ENCODE measurements around the gene ABCD1.
"Not testable (repeated sequence)": the region's sequence is repeated elsewhere in the genome, so short reads cannot be mapped to it uniquely, and the experiment has no call there.

ABCD1 gene

DNA sequence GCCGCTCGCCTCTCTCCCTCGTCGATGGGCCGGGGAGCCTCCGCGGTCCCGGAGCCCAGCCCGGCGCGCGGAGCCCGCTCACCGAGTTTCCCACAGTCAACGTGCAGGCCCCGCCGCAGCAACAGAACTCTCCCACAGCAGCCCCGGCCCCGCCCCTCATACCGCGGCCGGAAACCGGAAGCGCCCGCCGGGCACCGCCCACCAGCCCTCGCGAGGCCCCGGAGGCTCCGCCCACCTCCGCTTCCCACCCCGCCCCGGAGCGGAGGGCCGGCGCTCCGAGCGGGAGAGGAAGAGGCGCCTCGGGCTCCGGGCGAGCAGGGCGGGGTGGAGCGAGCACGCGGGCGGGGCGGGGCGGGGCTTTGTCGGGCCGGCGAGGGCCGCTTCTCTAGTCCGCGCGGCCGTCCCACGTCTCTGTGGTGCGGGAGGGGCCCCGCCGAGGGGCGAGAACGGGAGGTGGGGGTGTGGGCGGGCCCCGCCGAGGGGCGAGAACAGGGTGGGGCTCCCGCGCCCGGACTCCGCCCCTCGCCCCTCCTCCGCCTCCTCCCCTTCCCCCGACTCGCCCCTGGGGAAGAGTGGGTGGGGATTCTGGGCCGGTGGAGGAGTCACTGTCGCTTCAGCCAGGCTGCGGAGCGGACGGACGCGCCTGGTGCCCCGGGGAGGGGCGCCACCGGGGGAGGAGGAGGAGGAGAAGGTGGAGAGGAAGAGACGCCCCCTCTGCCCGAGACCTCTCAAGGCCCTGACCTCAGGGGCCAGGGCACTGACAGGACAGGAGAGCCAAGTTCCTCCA is at the start of gene ABCD1, which contains the start of gene BCAP31:
Gene ABCD1, plus strand, starts transcription at position 605 of the 787 bp plus-strand sequence. CDS start 411 bp downstream, outside the sequence.
Gene BCAP31, minus strand, starts transcription at position 136 of the 787 bp plus-strand sequence. CDS start 1,143 bp downstream, outside the sequence.
- peak; percentile 23 for DNase-seq (ENCODE audit: low read depth)

DNA sequence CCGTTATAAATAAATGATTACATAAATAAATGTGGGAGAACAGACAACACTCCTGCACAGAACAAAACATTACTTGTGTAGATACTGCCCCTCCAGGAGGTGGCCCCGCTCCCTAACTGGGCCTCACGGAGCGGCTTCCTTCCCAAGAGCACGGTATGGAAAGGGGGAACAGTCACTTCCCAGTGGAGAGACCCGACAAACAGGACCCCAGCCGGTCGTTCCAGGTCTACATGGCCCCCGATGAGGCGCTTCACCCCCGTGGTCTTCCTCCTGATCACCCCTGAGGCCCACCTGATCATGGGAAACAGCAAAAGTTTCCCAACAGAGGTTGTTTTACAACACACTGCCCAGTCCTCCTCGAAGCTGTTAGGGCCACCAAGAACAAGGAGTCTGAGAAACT is 43.5 kb upstream of the ABCD1 start:
- DNase-seq (ENCODE audit: low read depth) = no peak

DNA sequence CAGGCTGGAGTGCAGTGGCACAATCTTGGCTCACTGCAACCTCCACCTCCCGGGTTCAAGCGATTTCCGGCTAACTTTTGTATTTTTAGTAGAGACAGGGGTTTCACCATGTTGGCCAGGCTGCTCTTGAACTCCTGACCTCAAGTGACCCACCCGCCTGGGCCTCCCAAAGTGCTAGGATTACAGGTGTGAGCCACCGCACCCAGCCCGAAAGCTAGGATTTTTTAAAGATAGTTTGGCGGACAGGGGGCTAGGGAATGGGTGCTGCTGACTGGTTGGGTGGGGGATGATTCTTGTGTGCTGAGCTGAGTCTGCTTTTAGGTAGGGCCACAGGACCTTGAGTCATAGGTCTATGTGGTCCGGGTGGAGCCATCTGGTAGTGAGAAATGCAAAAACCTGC is 41.2 kb upstream of the ABCD1 start:
- not testable (repeated sequence) for DNase-seq (ENCODE audit: low read depth)

DNA sequence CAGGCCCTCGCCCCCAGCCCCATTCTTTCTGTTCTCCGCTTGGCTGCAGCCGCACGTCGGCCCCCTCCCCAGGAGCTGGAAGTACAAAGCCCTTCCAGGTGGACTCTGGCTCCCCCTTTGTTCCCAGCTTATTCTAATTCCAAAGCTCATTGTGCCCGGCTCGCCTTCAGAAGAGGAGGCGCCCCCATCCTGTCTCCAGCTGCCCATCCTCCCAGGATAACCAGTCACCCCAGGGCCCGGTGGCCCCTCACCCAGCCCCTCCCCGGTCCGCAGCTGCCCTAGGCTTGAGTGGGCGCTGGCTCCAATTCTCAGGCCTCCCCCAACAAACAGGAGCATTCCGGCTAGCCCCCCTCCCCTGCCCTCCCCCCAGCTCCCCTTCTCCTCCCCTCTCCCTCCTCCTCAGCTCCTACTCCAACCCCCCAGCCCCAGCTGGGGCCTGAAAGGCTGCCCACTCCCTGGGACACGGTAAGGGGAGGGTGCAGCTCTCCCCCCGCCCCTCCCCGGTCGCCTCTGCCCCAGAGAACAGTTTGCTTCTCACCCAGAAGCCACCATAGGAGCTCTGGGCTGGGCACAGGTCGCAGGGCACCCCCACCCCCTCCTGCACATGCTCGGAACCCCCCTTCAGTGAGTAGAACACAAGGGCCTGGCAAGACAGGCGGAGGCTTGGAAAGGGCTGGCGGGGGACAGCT is 40.0 kb upstream of the ABCD1 start:
- DNase-seq (ENCODE audit: low read depth) = no peak

DNA sequence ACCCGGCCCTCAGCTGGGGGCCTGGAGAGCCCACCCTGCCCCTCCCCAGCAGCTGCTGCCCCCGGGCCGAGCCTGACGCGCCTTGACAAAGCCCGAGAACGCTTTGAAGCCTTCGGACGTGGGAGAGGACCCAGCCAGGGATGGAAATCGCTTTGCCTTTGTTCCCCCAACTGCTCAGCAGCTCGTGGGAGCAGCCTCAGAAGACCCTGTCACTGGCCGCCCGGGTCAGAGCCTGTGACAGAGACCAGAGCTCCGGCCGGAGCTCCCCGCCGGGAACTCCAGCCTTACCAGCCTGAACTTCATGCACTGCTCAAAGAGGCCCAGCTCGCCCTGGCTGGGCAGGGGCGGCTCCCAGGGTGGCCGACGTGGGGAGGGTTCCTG is 39.5 kb upstream of the ABCD1 start:
- DNase-seq (ENCODE audit: low read depth) = no peak

DNA sequence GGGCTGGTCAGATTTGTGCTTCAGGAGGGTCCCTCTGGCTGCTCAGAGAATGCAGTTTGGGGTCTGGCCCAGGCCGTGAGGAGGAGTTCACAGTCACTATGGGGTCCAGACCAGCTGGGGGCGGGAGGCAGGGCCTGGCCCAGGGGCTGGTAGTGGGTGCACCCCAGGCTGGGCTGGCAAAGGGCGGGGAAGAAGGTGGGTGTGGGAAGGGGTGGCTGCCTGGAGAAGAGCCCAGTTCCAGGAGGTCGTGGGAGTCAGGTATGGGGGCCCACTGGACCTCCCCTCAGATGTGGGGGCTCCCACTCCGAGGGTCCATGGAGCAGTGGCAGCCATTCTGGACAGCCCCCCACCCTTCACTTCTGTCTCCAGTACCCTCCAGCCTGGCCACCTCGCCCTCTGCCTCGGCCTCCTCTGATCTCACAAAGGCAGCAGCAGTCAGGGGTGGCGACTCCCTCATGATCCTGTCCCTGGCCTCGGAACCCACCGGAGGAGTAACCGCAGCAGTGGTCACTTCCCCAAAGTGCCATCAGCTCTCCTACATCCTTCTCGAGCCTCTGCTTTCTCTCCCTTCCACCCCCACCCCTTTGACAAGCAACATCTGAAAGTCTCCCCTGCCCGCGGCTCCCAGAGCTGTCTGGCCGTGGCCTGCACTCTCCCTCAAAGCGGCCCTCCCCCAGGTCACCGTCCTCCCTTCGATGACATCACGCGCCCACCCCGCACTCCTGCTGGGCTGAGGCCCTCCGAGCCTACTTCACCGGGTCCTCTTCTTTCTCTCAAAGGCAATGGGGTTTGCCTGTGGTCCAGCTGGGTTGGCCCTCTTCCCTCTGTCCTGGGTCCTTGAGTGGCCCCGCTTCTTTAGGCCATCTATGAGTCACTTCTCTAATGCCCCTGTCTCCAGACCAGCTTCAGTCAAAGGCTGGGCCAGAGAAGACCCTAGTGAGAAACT is 38.6 kb upstream of the ABCD1 start:
- no peak for DNase-seq (ENCODE audit: low read depth)

DNA sequence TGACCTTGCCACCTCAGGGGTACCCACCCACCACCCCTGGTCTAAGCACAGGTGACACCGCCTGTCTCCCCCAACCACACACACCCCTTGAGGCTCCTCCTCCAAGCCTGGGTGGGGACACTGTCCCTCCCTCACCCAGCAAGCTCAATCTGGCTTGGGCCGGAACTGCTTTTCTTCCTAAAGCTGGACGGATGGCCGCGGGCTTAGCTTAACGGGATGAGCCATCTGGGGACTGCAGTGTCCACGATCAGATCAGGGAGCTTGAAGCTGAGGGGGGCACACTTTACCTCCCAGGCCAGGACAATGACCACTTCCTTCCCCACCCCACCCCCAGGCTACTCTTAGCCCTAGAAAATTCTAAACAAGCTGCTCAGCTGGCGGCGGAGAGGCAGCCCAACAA is 37.9 kb upstream of the ABCD1 start:
- no peak for DNase-seq (ENCODE audit: low read depth)

DNA sequence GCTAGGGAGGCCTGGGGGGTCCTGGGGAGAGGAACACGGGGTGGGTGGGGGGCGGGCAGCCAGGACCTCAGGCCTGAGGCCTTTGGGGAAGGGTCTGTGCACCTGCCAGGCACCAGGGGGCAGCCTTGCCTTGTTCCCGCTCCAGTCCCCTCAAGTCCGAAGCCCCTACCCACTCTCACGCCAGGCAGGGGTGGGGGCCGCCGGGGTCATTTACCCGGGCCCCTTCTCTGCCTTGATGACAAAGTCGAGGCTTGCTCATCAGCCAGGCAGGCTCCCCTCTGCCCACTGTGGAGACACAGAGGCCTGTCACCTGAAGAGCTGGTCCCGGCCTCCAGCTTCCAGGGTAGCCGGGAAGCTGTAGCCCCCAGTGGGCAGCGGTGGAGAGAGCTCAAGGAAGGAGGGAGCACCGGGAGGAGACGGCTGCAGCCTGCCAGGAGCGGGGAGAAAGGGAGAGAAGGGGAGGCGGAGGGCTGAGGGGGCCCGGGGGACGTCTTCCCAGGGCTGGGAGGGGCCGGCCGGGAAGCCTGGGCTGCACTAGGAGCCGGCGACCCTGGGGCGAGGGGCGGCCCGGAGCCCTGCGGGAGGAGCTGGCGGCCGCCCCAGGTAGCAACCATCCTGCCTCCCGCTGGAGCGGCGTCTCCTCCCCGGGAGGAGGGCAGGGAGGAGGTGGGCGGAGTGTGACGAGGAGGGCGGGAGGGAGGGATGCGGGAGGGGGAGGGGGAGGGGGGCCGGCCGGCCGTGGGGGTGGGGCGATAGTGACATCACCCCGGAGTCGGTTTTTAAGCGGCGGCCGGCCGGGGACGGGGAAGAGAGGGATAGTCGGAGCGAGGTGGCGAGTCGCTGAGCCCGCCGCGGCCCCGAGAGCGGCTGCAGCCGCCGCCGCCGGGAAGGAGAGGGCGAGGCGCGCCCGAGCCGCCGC is 37.3 kb upstream of the ABCD1 start, which contains the start of gene SLC6A8:
Gene SLC6A8, plus strand, starts transcription at position 806 of the 919 bp plus-strand sequence. CDS start 649 bp downstream, outside the sequence.
- no peak for DNase-seq (ENCODE audit: low read depth)

DNA sequence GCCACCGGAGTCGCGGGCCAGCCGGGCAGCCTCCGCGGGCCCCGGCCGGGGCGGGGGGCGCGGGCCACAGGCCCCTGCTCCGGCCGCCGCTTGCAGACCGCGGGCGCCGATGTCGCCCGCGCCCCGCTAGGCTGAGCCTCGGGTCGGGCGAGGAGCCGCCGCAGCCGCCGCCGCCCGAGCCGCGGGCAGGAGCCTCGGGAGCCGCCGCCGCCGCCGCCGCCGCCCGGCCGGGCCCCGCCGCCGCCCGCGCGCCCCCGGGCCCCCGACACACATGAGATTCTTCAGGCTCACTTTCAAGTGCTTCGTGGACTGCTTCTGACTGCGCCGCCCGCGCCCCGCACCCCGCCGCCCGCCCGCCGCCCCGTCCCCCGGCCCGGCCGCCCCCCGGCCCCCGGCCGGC is 36.6 kb upstream of the ABCD1 start:
- no peak for DNase-seq (ENCODE audit: low read depth)

DNA sequence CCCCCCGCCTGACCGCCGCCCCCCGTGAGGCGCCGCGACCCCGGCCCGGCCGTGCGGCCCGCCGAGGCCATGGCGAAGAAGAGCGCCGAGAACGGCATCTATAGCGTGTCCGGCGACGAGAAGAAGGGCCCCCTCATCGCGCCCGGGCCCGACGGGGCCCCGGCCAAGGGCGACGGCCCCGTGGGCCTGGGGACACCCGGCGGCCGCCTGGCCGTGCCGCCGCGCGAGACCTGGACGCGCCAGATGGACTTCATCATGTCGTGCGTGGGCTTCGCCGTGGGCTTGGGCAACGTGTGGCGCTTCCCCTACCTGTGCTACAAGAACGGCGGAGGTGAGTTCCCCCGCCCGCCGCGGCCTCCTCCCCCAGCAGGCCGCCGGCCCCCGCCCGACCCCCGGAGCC is 36.1 kb upstream of the ABCD1 start:
- no peak for DNase-seq (ENCODE audit: low read depth)

DNA sequence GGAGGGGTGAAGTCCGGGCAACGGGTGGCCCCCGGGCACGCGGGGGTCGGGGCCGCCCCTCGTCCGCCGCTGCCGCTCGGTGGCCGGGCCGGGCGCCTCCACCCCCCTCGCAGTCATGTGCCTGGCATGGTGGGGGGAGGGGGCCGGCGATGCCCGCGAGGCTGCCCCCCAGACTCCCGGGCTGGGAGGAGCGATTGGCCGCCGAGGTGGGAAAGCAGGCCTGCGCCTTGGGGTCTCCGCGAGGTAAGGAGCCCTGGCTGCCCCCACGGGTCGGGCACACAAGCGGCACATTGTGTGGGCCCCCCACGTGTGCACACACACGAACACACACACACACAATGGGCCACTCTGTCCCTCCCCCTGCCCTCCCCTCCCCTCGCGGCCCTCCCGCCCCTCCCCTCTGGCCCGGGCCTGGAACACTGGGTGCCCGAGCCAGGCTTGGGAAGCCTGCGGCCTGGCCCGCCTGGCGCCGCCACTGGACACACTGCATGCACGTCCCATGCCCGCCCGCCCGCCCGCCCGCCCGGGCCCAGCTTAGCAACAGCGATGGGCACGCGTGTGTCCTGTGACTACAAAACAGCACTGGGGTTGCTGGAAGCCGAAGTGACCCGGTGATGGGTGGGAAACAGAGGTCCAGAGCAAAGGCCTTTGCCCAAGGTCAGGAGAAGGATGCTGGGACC is 35.6 kb upstream of the ABCD1 start:
- DNase-seq (ENCODE audit: low read depth) = no peak

DNA sequence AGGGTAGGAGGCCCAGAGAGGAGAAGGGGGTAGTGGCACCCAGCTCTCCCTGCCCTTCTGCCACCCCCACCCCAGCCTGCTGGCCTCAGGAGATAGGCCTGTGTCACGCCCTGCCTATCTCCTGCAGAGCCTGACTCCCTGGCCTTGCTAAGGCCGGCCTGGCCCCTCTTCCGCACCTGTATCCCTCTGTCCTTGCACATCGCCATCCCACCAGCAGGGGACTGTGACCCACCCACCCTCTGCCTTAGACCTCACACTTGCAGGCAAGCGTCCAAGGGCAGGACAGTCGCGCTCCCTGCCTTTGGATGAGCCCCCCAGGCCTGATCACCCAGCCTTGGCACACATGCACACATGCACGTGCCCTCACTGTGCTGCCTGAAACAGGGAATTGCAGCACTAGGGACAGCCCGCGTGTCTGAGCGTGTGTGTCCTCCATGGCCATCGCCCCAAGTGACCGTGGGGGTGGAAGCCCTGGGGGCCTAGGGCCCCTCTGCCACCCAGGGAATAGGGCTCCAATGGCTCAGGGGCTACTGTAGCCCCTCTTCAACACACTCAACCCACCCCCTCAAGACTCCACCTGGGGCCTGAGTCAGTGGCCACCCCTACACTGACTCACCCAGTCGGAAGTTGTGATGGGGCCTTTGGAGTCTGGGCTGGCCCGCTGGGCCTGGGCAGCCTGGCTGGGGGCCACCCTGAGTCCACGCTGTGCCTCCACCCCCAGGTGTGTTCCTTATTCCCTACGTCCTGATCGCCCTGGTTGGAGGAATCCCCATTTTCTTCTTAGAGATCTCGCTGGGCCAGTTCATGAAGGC is 34.8 kb upstream of the ABCD1 start:
- no peak for DNase-seq (ENCODE audit: low read depth)

DNA sequence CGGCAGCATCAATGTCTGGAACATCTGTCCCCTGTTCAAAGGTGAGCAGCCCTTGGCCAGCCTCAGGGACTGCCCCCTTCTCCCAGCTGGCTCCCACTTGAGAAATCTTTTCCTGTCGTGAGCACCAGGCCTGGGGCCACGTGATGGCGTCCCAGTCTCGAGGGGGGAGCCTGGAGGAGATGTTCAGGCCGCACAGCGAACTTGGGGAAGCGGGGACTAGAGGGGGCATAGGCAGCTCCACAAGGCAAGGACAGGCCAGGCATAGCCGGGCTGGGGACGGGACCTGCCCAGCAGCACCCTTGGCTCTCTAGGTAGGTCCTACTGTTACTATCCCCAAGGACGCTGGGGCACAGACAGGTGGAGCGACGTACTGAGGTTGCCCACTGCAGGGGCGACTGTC is 34.2 kb upstream of the ABCD1 start:
- DNase-seq (ENCODE audit: low read depth) = no peak

DNA sequence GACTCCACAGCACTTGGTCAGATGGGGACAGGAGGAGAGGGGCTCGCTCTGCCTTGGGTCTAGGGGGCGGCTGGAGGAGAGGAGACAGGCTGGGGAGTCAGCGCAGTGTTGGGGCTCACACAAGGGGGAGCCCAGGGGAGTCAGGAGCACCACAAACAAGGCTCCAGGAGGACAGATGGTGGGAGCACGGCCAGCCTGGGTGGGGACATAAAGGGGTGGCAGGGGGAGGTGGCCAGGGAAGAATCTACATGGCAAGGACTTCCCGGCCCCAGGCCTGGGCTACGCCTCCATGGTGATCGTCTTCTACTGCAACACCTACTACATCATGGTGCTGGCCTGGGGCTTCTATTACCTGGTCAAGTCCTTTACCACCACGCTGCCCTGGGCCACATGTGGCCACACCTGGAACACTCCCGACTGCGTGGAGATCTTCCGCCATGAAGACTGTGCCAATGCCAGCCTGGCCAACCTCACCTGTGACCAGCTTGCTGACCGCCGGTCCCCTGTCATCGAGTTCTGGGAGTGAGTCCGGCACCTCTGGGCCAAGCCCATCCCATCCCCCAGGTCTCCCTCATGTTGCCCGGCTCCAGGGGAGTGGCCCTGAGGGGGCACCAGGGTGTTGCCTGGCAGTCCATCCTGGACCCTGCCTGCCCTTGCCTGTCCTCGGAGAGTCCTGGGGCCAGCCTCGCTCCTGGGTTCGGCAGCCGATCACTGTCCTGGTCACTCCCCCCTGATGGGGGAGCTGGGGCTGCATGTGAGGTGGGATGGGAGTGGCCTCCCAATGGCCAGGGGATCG is 33.4 kb upstream of the ABCD1 start:
- not testable (repeated sequence) for DNase-seq (ENCODE audit: low read depth)

DNA sequence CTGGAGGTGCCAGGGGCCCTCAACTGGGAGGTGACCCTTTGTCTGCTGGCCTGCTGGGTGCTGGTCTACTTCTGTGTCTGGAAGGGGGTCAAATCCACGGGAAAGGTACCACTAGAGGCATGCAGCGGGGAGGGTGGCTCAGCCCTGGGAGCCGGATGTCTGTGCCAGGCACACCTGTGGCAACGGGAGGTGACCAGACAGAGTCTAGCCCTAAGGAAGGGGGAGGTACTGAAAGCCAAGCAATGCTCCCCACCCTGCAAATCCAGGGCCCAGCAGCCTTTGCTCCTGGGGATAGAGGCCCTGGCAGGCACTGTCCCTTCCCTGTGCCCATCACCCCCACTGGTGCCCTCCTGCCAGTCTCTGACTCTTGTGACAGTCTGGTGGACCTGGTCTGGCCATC is 32.7 kb upstream of the ABCD1 start:
- DNase-seq (ENCODE audit: low read depth) = no peak

DNA sequence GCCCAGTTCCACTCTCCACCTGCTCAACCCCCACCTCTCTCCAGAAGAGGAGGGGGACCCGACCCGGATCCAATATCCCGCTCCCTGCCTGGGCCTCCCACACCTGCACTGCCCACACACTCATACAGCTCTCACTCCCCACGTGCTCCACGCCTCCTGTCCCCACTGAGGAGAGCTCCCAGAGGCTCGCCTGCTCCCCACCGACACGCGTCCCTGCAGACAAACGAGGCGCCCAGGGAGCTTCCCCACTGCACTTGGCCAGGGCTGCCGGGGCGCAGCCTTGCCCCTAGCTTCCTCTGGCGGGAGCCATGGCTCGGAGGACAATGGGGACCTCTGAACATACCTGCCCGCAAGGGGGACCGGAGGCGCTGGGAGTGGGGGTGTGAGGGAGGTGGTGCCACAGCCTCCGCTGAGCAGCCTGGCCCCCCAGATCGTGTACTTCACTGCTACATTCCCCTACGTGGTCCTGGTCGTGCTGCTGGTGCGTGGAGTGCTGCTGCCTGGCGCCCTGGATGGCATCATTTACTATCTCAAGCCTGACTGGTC is 32.0 kb upstream of the ABCD1 start:
- DNase-seq (ENCODE audit: low read depth) = no peak

DNA sequence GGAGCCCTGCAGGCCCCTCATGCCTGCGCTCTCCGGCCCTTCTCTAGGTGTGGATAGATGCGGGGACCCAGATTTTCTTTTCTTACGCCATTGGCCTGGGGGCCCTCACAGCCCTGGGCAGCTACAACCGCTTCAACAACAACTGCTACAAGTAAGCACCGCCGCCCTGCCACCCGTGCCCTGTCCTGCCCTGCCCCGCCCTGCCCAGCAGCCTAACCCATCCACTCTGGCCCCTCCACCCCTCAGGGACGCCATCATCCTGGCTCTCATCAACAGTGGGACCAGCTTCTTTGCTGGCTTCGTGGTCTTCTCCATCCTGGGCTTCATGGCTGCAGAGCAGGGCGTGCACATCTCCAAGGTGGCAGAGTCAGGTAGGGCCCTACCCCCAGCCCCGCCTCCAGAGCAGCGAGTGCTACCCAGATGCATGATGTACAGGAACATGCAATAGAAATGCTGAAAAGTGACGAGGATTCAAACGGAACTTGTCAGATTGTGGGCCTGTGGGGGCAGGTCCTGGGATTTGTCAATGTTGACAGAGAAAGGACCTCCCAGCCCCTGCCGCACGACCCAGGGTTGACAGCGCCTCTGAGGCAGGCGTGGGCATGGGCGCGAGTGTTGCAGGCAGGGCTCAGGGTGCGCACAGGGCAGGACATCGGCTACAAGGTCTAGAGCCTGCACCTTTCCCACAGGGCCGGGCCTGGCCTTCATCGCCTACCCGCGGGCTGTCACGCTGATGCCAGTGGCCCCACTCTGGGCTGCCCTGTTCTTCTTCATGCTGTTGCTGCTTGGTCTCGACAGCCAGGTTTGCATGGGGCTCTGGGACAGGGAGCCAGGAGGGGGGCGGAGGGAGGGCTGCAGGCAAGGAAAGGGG is 31.2 kb upstream of the ABCD1 start:
- DNase-seq (ENCODE audit: low read depth) = no peak
